Esophagus muscularis mucosa (tissue), 4 donors: Measurements from ENCODE around the gene CUX1. TPM values are rescaled to one million over a fixed set of nuclear protein-coding genes. Genes with fewer than 3 reads are reported as not detected.
"Not testable (repeated sequence)": the region's sequence is repeated elsewhere in the genome, so short reads cannot be mapped to it uniquely, and the experiment has no call there.

Source experiments
- DNase-seq: peaks from one replicate; pipeline ENCODE4 v3.0.0-alpha.2; 2017; ENCODE audit errors: extremely low spot score
- H3K27ac ChIP-seq, 4 donors: fragments of 200-600 bp; sonication (generic); replicated peaks in 1 of 4; 1 replicate in 3 of 4; 2 replicates in 1 of 4; pipeline ENCODE4 v1.5.1; 2016 to 2019; ENCODE audit warnings: mild to moderate bottlenecking in 1 of 4
- H3K27me3 ChIP-seq, 4 donors: fragments of 200-600 bp; sonication (generic); one replicate each; pipeline versions ENCODE4 v1.5.1 to v1.6.0; 2016 to 2019
- H3K36me3 ChIP-seq, 4 donors: fragments of 200-600 bp; sonication (generic); one replicate each; pipeline ENCODE4 v1.5.1; 2016 to 2019
- H3K4me1 ChIP-seq, 4 donors: fragments of 200-600 bp; sonication (generic); one replicate each; pipeline ENCODE4 v1.5.1; 2016 to 2019
- H3K4me3 ChIP-seq, 4 donors: fragments of 200-600 bp; sonication (generic); 1 replicate in 2 of 4; 2 replicates in 2 of 4; pipeline ENCODE4 v1.5.1; 2016 to 2019; ENCODE audit warnings: mild to moderate bottlenecking in 4 of 4, moderate library complexity in 1 of 4
- H3K9me3 ChIP-seq, 4 donors: fragments of 200-600 bp; sonication (generic); 1 replicate in 3 of 4; 2 replicates in 1 of 4; pipeline ENCODE4 v1.5.1; 2016 to 2019
- EP300 ChIP-seq: sonication (generic); formaldehyde crosslinking; IDR thresholded peaks from one replicate; pipeline ENCODE4 v1.6.1; 2017; ENCODE audit warnings: antibody characterized with exemption
- POLR2A ChIP-seq: fragments of 450-650 bp; IDR thresholded peaks from one replicate; pipeline ENCODE4 v1.6.1; 2017; ENCODE audit warnings: antibody characterized with exemption, moderate library complexity, mild to moderate bottlenecking, low read depth
- POLR2AphosphoS5 ChIP-seq, 2 donors: sonication (generic); formaldehyde crosslinking; IDR thresholded peaks; one replicate each; pipeline ENCODE4 v1.6.1; 2017; ENCODE audit warnings: antibody characterized with exemption in 2 of 2
- WGBS: methylation state at CpG from one replicate; pipeline ENCODE4 v1.1.5; 2018; 5-methylcytosine and 5-hydroxymethylcytosine counted together
- intact Hi-C: fragments of 100-400 bp; cut with DNase I; formaldehyde crosslinking; loops from one replicate; pipeline ENCODE4 v1.15.1; 2023
- total RNA-seq, 4 donors: library from RNA; depleted of rRNA; stranded (reverse); fragments of >200 nt; gene quantifications; one replicate each; pipeline versions ENCODE4 v1.1.0 to v1.2.1, GENCODE V29; 2016
- TF ChIP-seq, protein P1 (sequence below), 3 experiments: fragments of 200-600 bp in 2 of 3; fragments of 450-650 bp in 1 of 3; sonication (generic) in 2 of 3; IDR thresholded peaks; one replicate each; pipeline ENCODE4 v1.5.1; 2017 to 2019; ENCODE audit warnings: antibody characterized with exemption in 3 of 3, mild to moderate bottlenecking in 2 of 3, moderate library complexity in 1 of 3

Gene CUX1
- total RNA-seq, 4 donors from 2014 or later, result 61.5 to 136 (median 92.3) TPM

DNA sequence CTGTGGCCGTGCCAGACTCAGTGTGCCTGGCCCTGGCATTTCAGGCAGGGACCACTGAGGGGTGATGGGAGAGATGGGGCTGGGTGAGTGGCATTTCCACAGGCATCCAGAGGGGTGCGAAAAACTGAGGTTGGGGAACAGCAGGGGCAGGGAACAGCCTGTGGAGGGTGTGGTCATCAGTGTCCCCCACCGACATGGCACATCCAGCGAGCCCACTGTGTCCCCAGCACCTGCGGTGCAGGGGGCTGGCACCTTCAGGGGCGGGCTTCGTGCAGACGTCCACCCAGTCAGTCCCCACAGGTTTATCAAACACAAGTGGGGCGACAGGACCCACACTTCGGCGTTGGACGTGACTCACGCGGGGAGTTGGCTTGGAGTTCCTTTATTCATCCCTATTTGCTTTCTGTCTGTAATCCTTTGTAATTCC lies 14.8 kb downstream of the CUX1 start:
- peaks cover 0 to 10% (median 0%) of the 10 kb centered on the region in 4 donors for H3K36me3 ChIP-seq
- WGBS, result 90% methylated on average over 14 of the region's 14 CpGs
- H3K4me1 ChIP-seq, result peaks cover 5 to 47% (median 16%) of the 10 kb centered on the region in 4 donors
- intact Hi-C loops, result no loop called here
- no peak overlapping the region for H3K27ac ChIP-seq
- TF ChIP-seq POLR2AphosphoS5 (IDR thresholded peaks at IDR 0.05) (no peak), POLR2A (no peak), EP300 (no peak)
- TF ChIP-seq, protein P1, sequence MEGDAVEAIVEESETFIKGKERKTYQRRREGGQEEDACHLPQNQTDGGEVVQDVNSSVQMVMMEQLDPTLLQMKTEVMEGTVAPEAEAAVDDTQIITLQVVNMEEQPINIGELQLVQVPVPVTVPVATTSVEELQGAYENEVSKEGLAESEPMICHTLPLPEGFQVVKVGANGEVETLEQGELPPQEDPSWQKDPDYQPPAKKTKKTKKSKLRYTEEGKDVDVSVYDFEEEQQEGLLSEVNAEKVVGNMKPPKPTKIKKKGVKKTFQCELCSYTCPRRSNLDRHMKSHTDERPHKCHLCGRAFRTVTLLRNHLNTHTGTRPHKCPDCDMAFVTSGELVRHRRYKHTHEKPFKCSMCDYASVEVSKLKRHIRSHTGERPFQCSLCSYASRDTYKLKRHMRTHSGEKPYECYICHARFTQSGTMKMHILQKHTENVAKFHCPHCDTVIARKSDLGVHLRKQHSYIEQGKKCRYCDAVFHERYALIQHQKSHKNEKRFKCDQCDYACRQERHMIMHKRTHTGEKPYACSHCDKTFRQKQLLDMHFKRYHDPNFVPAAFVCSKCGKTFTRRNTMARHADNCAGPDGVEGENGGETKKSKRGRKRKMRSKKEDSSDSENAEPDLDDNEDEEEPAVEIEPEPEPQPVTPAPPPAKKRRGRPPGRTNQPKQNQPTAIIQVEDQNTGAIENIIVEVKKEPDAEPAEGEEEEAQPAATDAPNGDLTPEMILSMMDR (IDR thresholded peaks at IDR 0.05), result no peak
- H3K9me3 ChIP-seq, result no peaks in the 10 kb centered on the region
- no peak overlapping the region for H3K4me3 ChIP-seq
- H3K27me3 ChIP-seq, result no peaks in the 10 kb centered on the region
- no peak for DNase-seq

DNA sequence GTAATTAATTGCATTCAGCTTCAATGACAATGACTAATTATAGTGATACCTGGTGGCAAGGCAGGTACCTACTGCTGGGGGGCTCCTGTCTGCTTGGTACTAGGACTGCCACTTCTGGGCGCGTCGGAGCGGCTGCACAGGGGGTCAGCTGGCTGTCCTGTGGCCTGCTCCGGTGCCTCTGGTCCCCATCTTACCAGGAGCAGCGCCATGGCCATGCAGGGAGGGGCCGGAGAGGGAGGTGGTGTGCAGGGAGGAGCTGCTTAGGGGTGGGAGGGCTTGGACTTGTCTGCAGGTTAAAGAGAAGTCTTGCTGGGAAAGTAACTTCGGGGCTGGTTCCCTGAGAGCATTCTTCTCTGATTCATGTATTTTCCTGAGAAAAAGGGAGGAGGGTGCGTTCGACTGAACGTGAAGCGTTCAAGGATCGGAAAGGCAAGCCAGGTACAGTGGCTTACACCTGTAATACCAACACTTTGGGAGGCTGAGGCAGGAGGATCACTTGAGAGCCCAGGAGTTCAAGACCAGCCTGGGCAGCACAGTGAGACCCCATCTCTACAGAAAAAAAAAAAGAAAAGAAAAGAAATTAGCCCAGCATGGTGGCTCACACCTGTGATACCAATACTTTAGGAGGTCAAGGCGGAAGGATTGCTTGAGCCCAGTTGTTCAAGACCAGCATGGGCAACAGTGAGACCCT lies 15.4 kb downstream of the CUX1 start:
- peaks cover 5 to 47% (median 16%) of the 10 kb centered on the region in 4 donors for H3K4me1 ChIP-seq
- H3K9me3 ChIP-seq, result no peaks in the 10 kb centered on the region
- 96% methylated on average over 14 of the region's 14 CpGs for WGBS
- peaks cover 0 to 10% (median 0%) of the 10 kb centered on the region in 4 donors for H3K36me3 ChIP-seq
- no peak overlapping the region for H3K27ac ChIP-seq
- no peaks in the 10 kb centered on the region for H3K27me3 ChIP-seq
- intact Hi-C loops, result no loop called here
- TF ChIP-seq, protein P1 (IDR thresholded peaks at IDR 0.05), result no peak
- TF ChIP-seq POLR2AphosphoS5 (IDR thresholded peaks at IDR 0.05), result no peak
- no peak for TF ChIP-seq POLR2A
- no peak for TF ChIP-seq EP300
- no peak overlapping the region for H3K4me3 ChIP-seq
- DNase-seq, result no peak

DNA sequence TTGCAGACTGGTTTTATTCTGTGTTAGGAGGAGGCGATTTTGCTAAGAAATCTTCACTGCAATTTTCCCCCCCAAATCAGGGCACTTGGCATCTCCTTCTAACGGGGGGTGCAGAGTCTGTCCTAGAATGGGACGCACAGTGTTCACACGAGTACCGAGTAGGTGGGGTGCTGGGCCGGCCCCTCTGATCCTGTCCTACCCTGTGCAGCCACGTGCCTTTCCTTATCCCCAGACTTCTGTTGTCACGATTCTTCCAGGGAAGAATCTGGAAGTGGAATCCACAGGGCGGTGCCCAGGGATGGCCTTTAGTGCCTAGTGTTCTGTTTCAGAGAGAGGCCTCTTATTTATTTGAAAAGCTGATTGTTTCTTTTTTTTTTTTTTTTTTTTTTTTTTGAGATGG lies 16.4 kb downstream of the CUX1 start:
- Histone ChIP-seq H3K36me3 (peaks cover 0 to 1% (median 0%) of the 10 kb centered on the region in 4 donors), H3K4me1 (peaks cover under 1 to 40% (median 10%) of the 10 kb centered on the region in 4 donors), H3K27ac (no peak overlapping the region), H3K9me3 (no peaks in the 10 kb centered on the region), H3K27me3 (no peaks in the 10 kb centered on the region), H3K4me3 (no peak overlapping the region)
- WGBS, result 71% methylated on average over 9 of the region's 9 CpGs
- TF ChIP-seq, protein P1 (IDR thresholded peaks at IDR 0.05), result no peak
- no peak for TF ChIP-seq EP300
- no peak for TF ChIP-seq POLR2AphosphoS5 (IDR thresholded peaks at IDR 0.05)
- TF ChIP-seq POLR2A, result no peak
- intact Hi-C loops, result no loop called here
- no peak for DNase-seq

DNA sequence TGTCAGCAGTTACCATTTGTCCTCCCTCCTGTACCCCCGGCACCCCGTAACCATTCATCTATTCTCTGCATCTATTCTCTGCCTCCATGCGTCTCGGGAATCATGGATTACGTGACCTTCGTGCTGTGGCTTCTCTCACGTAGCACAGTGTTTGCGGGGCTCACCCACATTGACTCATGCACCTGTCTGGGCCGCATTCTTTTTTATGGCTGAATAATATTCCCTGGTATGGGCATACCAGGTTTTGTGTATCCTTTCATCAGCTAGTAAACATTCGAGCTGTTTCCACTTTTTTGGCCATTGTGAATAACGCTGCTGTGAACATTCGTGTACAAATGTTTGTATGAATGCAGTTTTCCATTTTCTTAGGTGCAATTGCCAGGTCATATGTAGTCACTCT lies 17.7 kb downstream of the CUX1 start:
- H3K36me3 ChIP-seq, result no peaks in the 10 kb centered on the region
- H3K4me1 ChIP-seq, result peaks cover 0 to 27% (median 5%) of the 10 kb centered on the region in 4 donors
- no peak overlapping the region for H3K4me3 ChIP-seq
- H3K9me3 ChIP-seq, result no peaks in the 10 kb centered on the region
- 98% methylated on average over 12 of the region's 12 CpGs for WGBS
- DNase-seq, result no peak
- intact Hi-C loops, result no loop called here
- no peak overlapping the region for H3K27ac ChIP-seq
- TF ChIP-seq, protein P1 (IDR thresholded peaks at IDR 0.05), result no peak
- no peak for TF ChIP-seq EP300
- no peak for TF ChIP-seq POLR2A
- no peak for TF ChIP-seq POLR2AphosphoS5 (IDR thresholded peaks at IDR 0.05)
- no peaks in the 10 kb centered on the region for H3K27me3 ChIP-seq

DNA sequence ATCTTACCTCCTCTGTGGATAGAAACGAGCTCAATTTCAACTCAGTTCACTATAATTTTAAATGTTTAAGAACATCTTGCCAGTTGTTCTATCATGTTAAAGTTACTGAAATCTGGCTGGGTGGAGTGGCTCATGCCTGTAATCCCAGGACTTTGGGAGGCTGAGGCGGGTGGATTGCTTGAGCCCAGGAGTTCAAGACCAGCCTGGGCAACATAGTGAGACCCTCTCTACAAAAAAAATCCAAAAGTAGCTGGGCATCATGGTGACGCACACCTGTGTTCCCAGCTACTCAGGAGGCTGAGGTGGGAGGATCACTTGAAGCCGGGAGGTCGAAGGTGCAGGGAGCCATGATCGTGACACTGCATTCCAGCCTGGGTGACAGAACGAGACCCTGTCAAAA lies 20.0 kb downstream of the CUX1 start:
- WGBS, result 87% methylated on average over 7 of the region's 7 CpGs
- H3K4me3 ChIP-seq, intact Hi-C loops, DNase-seq, H3K36me3 ChIP-seq, H3K27ac ChIP-seq, H3K9me3 ChIP-seq, H3K27me3 ChIP-seq: not testable (repeated sequence)
- H3K4me1 ChIP-seq, result peaks cover 0 to 21% (median 4%) of the 10 kb centered on the region in 4 donors
